Type B pancreatic cell (in vitro differentiated cells): ENCODE measurements around the gene PPP1R16B. TPM values are rescaled to one million over a fixed set of nuclear protein-coding genes. Genes with fewer than 3 reads are reported as not detected.

Source experiments
- DNase-seq: peaks from one replicate; pipeline ENCODE4 v3.0.0; 2021; ENCODE audit warnings: mixed read lengths; ENCODE audit not compliant: unreplicated experiment; ENCODE audit errors: extremely low spot score
- H3K27ac Mint-ChIP-seq: 2 replicates; pipeline ENCODE4 v1.8.0; 2021; ENCODE audit warnings: mild to moderate bottlenecking, mixed read lengths
- H3K27me3 Mint-ChIP-seq: 2 replicates; pipeline ENCODE4 v1.8.0; 2021; ENCODE audit warnings: mixed read lengths
- H3K36me3 Mint-ChIP-seq: 2 replicates; pipeline ENCODE4 v1.8.0; 2021; ENCODE audit warnings: mixed read lengths
- H3K4me1 Mint-ChIP-seq: one replicate; pipeline ENCODE4 v1.8.0; 2021; ENCODE audit warnings: mixed read lengths; ENCODE audit not compliant: unreplicated experiment
- H3K4me3 Mint-ChIP-seq: 2 replicates; pipeline ENCODE4 v1.8.0; 2021; ENCODE audit warnings: mild to moderate bottlenecking, mixed read lengths
- H3K9me3 Mint-ChIP-seq: 2 replicates; pipeline ENCODE4 v1.8.0; 2021; ENCODE audit warnings: mixed read lengths
- total RNA-seq: library from RNA; stranded (reverse); gene quantifications from 2 replicates; pipeline ENCODE4 v1.2.1, GENCODE V29; 2021; ENCODE audit warnings: low replicate concordance
- TF ChIP-seq, protein P1 (sequence below): fragments of 200-600 bp; sonication (generic); conservative IDR thresholded peaks from 2 replicates; pipeline ENCODE4 v1.5.0; 2021; ENCODE audit warnings: antibody characterized with exemption, mild to moderate bottlenecking

The PPP1R16B gene
- total RNA-seq, 1 donor from 2014 or later, result 0.31 TPM

DNA sequence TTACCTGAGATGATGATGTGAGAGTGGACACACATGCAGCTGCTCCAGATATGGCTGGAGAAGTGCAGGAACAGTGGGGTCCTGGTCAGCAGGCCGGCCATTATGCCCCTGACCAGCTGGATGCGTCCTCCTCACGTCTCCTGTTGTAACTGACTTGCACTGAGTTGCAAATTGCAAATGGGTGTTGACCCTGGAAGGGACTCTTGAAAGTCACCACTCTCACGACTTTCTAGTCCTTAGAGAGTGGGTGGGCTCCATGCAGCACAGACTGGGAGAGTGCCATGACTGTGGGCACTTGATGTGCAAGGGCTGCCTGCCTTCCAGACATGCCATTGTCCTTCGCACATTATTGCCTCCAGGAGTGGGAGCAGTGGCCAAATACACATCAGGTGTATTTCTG lies 131.5 kb downstream of the PPP1R16B start:
- Mint-ChIP-seq H3K36me3 (peaks cover 7% of the 10 kb centered on the region), H3K9me3 (no peaks in the 10 kb centered on the region), H3K4me1 (peaks cover 13% of the 10 kb centered on the region), H3K4me3 (no peak overlapping the region), H3K27ac (no peak overlapping the region), H3K27me3 (no peaks in the 10 kb centered on the region)
- no peak for DNase-seq
- TF ChIP-seq, protein P1, sequence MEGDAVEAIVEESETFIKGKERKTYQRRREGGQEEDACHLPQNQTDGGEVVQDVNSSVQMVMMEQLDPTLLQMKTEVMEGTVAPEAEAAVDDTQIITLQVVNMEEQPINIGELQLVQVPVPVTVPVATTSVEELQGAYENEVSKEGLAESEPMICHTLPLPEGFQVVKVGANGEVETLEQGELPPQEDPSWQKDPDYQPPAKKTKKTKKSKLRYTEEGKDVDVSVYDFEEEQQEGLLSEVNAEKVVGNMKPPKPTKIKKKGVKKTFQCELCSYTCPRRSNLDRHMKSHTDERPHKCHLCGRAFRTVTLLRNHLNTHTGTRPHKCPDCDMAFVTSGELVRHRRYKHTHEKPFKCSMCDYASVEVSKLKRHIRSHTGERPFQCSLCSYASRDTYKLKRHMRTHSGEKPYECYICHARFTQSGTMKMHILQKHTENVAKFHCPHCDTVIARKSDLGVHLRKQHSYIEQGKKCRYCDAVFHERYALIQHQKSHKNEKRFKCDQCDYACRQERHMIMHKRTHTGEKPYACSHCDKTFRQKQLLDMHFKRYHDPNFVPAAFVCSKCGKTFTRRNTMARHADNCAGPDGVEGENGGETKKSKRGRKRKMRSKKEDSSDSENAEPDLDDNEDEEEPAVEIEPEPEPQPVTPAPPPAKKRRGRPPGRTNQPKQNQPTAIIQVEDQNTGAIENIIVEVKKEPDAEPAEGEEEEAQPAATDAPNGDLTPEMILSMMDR, result no peak

DNA sequence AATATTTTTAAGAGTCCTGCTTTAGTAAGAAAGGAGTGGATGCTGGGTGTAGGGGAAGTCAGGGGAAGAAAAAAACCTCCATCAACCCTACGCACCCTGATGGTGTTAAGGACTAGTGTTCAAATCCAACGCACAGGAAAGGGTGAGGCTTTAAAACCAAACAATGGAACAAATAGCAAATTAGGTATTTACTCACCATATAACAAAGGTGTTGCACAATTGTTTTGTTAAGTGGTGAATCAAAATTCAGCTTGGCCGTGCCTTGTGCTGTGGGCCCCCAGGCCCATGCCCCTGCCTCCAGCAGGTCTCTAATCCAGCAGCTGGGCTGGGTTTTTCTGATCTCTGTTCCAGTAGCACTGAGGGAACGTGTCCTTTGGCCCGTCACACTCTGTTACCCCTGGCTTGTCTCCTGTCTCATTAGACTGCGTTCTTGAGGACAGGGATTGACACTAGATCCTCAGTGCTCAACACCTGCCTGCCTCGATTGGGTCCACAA lies 132.5 kb downstream of the PPP1R16B start:
- Mint-ChIP-seq H3K9me3 (no peaks in the 10 kb centered on the region), H3K4me1 (peaks cover 5% of the 10 kb centered on the region), H3K4me3 (no peak overlapping the region), H3K36me3 (peaks cover 13% of the 10 kb centered on the region), H3K27me3 (no peaks in the 10 kb centered on the region), H3K27ac (no peak overlapping the region)
- TF ChIP-seq, protein P1, result no peak
- no peak for DNase-seq

DNA sequence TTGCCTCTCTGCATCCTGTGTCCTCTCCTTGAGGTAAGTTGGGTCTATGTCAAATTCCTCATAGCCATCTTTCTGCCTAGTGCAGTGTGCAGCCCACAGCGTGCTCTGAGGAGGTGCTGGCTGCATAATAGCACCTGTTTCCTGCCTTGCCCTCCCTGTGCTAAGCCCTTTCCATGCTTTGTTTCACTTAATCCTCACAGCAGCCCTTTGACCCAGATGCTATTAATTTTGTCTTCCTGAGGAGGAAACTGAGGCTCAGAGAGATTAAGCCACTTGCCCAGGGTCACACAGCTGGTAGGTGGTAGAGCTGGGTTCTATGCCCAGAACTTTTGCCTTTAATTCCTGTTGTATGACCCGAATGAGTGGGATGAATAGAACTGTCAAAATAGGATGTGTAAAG lies 134.2 kb downstream of the PPP1R16B start:
- H3K4me3 Mint-ChIP-seq, result no peak overlapping the region
- H3K9me3 Mint-ChIP-seq, result no peaks in the 10 kb centered on the region
- no peak for DNase-seq
- H3K27me3 Mint-ChIP-seq, result no peaks in the 10 kb centered on the region
- no peak overlapping the region for H3K27ac Mint-ChIP-seq
- H3K4me1 Mint-ChIP-seq, result peaks cover 5% of the 10 kb centered on the region
- peaks cover 17% of the 10 kb centered on the region for H3K36me3 Mint-ChIP-seq
- TF ChIP-seq, protein P1, result no peak

DNA sequence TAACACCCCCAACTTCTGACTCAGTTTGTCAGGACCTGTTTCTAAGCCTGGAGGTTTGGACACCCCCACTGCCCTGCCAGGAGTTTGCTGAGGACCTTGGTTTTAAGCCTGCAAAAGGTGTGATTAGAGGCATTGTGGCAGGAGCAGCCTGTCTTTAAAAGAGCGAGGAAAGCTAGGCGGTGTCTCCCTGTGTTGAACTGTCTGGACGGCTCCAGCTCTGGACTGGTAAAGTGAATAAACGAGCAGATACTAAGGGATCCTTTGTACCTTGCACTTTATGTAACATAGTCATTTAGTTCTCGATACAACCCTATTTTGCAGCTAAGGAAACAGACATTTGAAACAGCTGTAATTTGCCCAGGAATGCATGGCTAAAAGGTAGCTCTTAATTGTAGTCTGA lies 135.1 kb downstream of the PPP1R16B start:
- Mint-ChIP-seq H3K27me3 (no peaks in the 10 kb centered on the region), H3K9me3 (no peaks in the 10 kb centered on the region), H3K4me3 (no peak overlapping the region), H3K27ac (no peak overlapping the region), H3K4me1 (peaks cover 5% of the 10 kb centered on the region), H3K36me3 (peaks cover 21% of the 10 kb centered on the region)
- TF ChIP-seq, protein P1, result no peak
- no peak for DNase-seq

DNA sequence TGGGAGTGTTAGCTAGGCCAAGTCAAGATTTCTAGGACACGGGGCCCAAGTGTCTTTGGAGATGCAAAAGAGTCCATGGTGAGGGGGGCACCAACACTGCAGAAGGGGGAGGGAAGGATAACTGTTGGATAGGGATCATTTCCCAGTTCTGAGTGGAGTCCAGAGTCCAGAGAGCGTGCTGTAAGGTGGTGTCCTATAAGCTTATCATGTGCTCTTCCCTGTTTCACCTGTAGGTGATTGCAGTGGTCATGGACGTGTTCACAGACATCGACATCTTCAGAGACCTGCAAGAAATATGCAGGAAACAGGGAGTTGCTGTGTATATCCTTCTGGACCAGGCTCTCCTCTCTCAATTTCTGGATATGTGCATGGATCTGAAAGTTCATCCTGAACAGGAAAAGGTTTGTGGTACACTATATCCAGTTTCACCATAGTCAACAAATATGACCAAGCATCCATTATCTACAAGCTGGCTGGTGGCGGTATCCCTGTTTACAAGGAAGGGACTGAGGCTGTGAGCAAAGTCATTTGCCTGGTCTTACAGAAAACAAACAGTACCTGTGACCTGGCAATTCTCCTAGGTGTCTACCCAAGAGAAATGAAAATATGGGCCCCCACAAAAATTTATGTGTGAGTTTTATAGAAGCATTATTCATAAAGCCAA lies 136.4 kb downstream of the PPP1R16B start:
- no peak overlapping the region for H3K4me3 Mint-ChIP-seq
- no peaks in the 10 kb centered on the region for H3K9me3 Mint-ChIP-seq
- H3K4me1 Mint-ChIP-seq, result peaks cover 11% of the 10 kb centered on the region
- TF ChIP-seq, protein P1, result no peak
- no peak overlapping the region for H3K27ac Mint-ChIP-seq
- no peak for DNase-seq
- peaks cover 26% of the 10 kb centered on the region for H3K36me3 Mint-ChIP-seq
- H3K27me3 Mint-ChIP-seq, result no peaks in the 10 kb centered on the region
